Left lobe of liver (tissue), 2 donors: ENCODE data around the gene ZNF382. TPM values are rescaled to one million over a fixed set of nuclear protein-coding genes. Genes with fewer than 3 reads are reported as not detected.

ENCODE experiments used
- ATAC-seq: fragments of 200-7000 bp; cut with Tn5 transposase; one replicate; pipeline ENCODE4 v1.9.1; 2020; ENCODE audit warnings: mild to moderate bottlenecking, moderate library complexity
- DNase-seq: peaks from one replicate; pipeline ENCODE4 v3.0.0-alpha.2; 2020; ENCODE audit warnings: low spot score
- total RNA-seq: library from RNA; stranded (reverse); gene quantifications from one replicate; pipeline ENCODE4 v1.2.1, GENCODE V29; 2021
- donor health status: DM: no; HTN: no; CAD: no; lungs with moderate emphysema.
- donor health status: DM: no; HTN: yes; CAD: no.

Gene ZNF382
- total RNA-seq, 1 donor from 2014 or later = 1.1 TPM

DNA sequence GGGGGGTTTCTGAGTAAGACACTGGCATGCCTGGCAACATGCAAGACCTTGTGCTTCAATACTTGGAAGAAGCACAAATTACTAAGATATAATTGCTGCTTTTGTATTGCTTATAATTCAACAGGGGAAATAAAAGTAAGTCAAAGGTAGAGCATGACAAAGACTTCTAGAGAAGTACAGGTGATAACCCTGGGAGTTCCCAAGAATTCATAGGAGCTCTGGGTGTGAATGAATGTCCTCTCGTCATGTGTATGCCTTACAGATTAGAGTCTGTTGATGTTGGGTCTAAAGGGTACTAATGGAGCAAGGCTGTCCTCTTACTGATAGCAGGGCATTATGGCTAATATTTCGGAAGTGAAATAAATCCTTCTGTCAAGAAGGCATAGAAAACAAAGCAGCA is 69.1 kb downstream of the ZNF382 start:
- DNase-seq = no peak
- ATAC-seq = no peak

DNA sequence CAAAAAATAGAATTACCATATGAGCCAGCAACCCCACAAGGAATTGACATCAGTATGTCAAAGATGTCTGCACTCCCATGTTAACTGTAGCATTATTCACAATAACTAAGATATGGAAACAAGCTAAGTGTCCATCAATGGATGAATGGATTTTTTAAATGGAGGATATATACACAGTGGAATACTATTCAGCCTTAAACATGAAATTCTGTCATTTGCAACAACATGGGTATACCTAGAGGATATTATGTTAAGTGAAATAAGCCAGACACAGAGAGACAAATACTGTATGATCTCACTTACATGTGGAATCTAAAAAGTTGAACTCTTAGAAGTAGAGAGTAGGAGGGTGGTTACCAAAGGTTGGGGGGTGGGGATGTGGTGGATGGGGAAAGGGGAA is 74.3 kb downstream of the ZNF382 start:
- ATAC-seq (no peak), DNase-seq (no peak)

Other genes starting within 250 kb of the ZNF382 start
- gene ZFP14, start 226.1 kb upstream of the ZNF382 start, total RNA-seq = 2.8 TPM
- gene ZFP82, start 186.7 kb upstream of the ZNF382 start, total RNA-seq = 0.53 TPM
- gene ZNF566, start 115.8 kb upstream of the ZNF382 start, total RNA-seq = 4.9 TPM
- gene ZNF260, start 77.0 kb upstream of the ZNF382 start, total RNA-seq = 4.1 TPM
- 2.6 TPM for gene ZNF529, start 32.0 kb upstream of the ZNF382 start, total RNA-seq
- 1.5 TPM for gene ZNF461, start 61.5 kb downstream of the ZNF382 start, total RNA-seq
- gene ZNF567, start 82.3 kb downstream of the ZNF382 start, total RNA-seq = 2.5 TPM
- gene ZNF850, start 167.5 kb downstream of the ZNF382 start, total RNA-seq = 0.88 TPM
- 5.1 TPM for gene ZNF790, start 233.1 kb downstream of the ZNF382 start, total RNA-seq
- gene ZNF345, start 245.6 kb downstream of the ZNF382 start, total RNA-seq = 2.1 TPM